ENCODE results near the gene ERCC6. TPM values are rescaled to one million over a fixed set of nuclear protein-coding genes. Genes with fewer than 3 reads are reported as not detected.

Gene ERCC6
- total and polyA plus RNA-seq, 10 of the 15 experiments (the other 5 are each of a cell fraction or from before 2014, with no cell fraction given): 4.3 to 15.6 (median 7.8) TPM

- TF ChIP-seq IRF5 (IDR thresholded peaks at IDR 0.05; ENCODE audit: borderline replicate concordance) (no peak), ATF7 (IDR thresholded peaks at IDR 0.05; ENCODE audit: low read depth) (no peak), CBX5 (IDR thresholded peaks at IDR 0.05; ENCODE audit: low read depth) (no peak), SIX5 (IDR thresholded peaks at IDR 0.05; ENCODE audit: low read depth, low read length, severe bottlenecking) (no peak), MXI1 (IDR thresholded peaks at IDR 0.05; ENCODE audit: low read depth, low read length) (0 out of 2 replicates have a peak, but pooled peaks have one; percentile 2), SMARCA5 (IDR thresholded peaks at IDR 0.05) (peak; percentile 62), MEF2B (IDR thresholded peaks at IDR 0.05; ENCODE audit: partially characterized antibody, poor library complexity, severe bottlenecking) (no peak), CHD4 (IDR thresholded peaks at IDR 0.05) (no peak), NFYA (IDR thresholded peaks at IDR 0.05; ENCODE audit: borderline replicate concordance, low read depth, low read length) (no peak), HSF1 (IDR thresholded peaks at IDR 0.05; ENCODE audit: low read depth, low read length) (no peak), HDAC2 (IDR thresholded peaks at IDR 0.05) (no peak), RELA (IDR thresholded peaks at IDR 0.05; ENCODE audit: borderline replicate concordance, partially characterized antibody) (peak; percentile 33)
- TF ChIP-seq, protein P1, sequence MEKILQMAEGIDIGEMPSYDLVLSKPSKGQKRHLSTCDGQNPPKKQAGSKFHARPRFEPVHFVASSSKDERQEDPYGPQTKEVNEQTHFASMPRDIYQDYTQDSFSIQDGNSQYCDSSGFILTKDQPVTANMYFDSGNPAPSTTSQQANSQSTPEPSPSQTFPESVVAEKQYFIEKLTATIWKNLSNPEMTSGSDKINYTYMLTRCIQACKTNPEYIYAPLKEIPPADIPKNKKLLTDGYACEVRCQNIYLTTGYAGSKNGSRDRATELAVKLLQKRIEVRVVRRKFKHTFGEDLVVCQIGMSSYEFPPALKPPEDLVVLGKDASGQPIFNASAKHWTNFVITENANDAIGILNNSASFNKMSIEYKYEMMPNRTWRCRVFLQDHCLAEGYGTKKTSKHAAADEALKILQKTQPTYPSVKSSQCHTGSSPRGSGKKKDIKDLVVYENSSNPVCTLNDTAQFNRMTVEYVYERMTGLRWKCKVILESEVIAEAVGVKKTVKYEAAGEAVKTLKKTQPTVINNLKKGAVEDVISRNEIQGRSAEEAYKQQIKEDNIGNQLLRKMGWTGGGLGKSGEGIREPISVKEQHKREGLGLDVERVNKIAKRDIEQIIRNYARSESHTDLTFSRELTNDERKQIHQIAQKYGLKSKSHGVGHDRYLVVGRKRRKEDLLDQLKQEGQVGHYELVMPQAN (conservative IDR thresholded peaks at IDR 0.05): peak; percentile 5
Measured at GRCh38 chr10:49539320-49539885, 482 bp upstream of the ERCC6 start (continued).

Measured in GM12878 (cell line).